Stimulated activated CD4-positive, alpha-beta T cell treated with anti-CD3 and anti-CD28 coated beads, Interleukin-12 subunit alpha, Interleukin-12 subunit beta, amount 100 ng/mL, for 24 hours (primary cell): ENCODE data around the gene TANGO2.

Source experiments
- DNase-seq, 2 experiments: peaks; one replicate each; pipeline ENCODE4 v3.0.0-alpha.2; 2020; ENCODE audit warnings: low read depth in 2 of 2

The TANGO2 gene

DNA sequence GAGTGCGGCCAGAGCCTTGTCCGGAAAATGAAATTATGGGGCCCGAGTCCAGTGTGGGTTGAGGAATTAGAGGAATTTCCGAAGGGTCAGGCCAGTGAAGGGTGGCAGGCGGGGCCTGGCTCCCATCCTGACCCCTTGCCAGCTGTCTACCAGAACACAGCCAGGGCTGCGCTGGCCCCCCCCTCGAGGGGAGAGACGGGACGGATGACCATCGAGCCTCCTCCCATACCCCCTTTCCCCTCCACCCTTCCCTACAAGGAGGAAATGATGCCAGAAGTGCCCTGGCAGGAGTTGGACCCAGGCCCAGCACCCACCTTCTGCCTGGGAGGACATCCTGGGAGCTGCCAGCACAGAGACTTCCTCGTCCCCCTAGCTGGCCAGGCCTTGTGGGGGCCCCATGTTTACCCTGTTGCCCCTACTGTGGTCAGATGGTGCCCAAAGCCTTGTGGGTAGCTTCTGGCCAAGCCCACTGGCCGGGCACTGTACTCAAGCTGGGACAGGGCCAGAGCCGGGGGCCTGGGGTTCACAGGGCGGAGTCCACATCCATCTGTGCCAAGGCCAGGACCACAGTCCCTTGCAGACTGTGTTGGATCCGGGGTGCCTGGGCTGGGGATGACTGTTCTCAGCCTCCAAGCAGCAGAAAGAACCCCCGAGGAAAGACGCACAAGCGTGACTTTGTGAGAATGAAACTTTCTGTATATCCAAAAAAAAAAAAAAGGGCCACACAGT is 25.1 kb upstream of the TANGO2 start:
- no peak for DNase-seq

GRCh38 chr22:19996694-19997384 is 24.1 kb upstream of the TANGO2 start:
- no peak for DNase-seq

- DNase-seq = no peak
Observed at GRCh38 chr22:19997561-19998231, 23.2 kb upstream of the TANGO2 start.

DNA sequence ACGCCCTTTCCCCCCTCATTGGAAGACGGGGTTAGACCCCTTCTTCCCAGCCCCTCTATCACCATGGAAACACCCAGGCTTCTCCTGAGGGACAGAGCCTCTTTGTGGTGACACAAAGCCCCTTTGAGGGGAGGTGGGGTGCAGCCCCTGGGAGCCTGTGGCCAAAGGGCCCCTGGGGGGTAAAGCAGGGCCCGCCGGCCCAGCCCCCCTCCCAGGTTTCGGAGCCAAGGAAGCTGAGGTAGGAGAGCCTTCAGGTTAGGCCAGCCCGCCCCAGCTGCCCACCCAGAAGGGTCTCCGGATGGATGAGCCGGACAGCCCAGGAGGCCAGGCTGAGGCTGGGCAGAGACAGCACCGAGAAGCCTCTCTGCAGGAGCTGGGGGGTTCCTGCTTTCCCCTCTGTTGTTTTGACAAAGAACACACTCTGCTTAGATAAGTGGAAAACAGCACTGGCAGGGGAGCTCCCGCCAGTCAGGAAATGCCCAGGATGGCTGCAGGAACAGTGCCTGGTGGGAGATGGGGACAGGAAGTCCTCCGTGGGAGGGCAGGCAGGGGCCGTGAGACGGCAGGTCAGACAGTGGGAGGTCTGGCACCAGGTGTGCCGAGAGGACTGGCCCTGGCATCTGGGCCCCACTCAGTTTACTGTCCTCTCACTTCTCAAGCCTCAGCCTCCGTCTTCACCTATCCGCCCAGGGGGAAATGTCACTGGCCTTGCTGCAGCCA is 22.5 kb upstream of the TANGO2 start:
- DNase-seq = no peak

DNA sequence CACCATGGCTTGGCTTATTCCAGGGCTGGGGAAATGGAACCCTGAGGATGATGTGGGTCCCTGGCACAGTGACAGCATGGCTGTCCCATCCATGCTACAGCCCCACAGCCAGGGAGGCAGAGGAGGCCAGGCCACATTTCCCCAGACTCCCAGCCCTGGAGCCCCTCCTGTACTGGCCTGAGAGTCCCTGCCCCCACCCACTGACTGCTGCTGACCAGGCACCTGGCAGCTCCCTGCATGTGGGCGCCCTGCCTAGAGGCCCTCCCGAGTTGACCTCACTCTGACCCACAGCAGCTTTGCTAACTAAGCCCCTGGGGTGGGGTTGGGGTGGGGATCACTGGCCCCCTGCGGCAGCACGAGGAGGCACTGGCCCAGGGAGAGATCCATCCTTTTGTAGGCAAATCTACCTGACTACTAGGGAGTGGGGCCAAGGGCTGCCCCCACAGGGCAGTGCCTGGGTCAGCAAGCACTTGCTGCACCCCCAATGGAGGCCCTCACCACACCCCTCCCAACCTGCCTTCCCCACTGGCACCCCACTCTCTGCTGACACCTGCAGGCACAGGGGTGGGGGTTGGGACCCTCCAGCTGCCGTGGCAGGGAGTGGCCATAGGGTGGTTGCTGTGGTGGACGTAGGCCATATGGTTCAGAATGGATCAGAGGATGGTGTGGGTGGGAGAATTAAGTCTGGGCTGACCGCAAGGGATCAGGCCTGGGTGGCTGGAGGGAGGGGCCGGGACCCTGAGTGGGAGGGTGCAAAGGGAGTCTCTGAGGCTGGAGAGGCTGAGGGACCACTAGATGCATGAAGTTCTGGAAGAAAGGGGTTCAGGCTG is 21.7 kb upstream of the TANGO2 start:
- no peak for DNase-seq

DNA sequence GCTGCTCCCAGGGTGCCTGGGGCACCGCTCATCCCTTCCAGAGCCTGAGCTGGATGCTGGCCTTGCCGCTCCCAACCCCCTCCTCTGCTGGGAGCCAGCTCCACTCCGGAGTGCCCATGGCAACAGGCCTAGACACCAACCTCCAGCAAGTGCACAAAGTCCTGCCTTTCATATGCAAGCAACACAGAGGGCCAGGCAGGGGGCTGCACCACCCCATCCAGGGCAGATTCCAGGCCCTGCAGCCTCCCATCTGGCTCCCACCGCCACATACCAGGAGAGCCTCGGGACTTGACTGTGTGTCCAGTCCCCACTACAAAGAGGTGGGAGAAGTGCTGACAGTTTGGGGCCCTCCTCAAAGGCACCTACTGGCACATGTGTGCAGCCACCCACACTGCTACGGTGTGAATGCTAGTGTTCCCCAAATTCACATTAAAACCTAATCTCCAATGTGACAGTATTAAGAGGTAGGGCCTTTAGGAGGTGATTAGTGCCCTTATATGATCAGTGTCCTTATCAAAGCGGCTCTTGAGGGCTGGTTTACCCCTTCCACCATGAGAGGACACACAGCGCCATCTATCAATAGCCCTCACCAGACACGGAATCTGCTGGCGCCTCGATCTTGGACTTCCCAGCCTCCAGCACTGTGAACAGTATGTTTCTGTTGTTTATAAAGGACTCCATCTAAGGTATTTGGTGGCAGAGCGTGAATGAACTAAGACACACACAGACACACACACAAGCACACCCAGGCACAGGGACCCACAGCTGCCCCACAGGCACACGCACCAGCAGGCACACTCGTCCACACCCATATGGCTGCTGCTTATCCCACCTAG is 20.4 kb upstream of the TANGO2 start:
- DNase-seq = no peak

- DNase-seq = no peak
Observed at GRCh38 chr22:20001082-20001638, 19.8 kb upstream of the TANGO2 start.

DNA sequence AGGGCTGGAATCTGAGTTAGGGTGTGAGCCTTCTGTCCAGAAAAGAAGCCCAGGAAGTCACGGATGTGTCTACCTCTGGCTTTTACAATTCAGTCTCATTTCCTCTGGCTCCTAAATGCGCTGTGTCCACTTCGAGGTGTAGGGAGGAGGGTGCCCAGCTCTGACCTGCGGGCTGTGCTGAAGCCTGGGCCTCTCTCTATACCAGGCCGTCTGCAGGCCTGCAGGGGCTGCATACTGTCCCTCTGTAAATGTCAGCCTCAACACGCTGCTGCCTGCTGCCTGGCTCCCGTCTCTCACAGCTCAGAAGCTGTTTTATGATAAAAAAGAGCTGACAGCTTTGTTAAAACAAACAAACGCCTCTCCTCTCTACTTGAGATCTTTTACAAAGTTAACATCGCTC is 18.8 kb upstream of the TANGO2 start:
- no peak for DNase-seq

- no peak for DNase-seq
Observed at GRCh38 chr22:20002636-20003035, 18.3 kb upstream of the TANGO2 start.

- no peak for DNase-seq
Observed at GRCh38 chr22:20003304-20003703, 17.6 kb upstream of the TANGO2 start.

DNA sequence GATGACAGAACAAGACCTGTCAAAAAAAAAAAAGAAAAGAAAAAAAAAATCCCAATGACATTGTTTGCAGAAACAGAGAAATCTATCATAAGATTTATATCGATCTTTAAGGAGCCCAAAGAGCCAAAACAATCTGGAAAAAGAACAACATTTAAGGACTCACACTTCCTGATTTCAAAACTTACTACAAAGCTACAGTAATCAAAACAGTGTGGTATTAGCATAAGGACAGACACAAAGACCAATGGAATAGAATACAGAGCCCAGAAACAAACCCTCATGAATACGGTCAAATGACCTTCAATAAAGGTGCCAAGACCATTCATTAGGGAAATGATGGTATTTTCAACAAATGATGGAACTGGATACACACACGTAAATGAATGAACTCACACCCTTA is 16.4 kb upstream of the TANGO2 start:
- no peak for DNase-seq

GRCh38 chr22:20008221-20008995 is 12.5 kb upstream of the TANGO2 start:
- DNase-seq = no peak

GRCh38 chr22:20009018-20009491 is 11.9 kb upstream of the TANGO2 start:
- DNase-seq = no peak

DNA sequence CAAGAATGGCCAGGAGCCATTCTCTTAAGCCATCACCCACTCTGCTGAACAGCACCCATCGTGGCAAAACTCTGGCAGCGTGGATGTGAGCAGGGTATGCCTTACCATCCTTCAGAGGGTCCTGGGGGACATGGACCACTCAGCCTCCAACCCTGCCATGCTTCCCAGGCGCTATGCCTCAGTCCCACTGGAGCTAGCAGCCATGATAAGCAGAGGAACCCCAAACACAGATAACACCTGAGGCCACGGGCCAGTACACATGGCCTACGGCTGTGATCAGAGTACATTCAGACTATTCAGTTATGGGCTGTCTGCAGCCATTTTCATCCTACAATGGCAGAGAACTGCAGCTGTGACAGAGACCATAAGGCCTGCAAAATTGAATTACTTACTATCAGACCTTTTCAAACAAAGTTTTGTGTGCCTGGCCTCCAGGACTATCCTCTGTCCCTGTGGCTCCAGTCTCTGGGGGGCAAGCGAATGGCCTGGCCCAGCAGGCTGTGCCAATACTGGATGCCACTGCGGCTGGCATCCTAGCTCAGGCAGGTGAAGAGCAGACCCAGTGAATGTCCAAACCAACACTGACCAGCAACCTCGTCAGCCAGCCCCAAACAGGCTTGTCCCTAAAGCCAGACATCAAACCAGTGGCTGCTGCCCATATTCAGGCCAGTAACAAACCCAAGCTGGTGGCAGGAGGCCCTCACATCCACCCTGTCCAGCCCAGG is 11.2 kb upstream of the TANGO2 start:
- DNase-seq = no peak

- DNase-seq = no peak
Observed at GRCh38 chr22:20010307-20011122, 10.4 kb upstream of the TANGO2 start.

DNA sequence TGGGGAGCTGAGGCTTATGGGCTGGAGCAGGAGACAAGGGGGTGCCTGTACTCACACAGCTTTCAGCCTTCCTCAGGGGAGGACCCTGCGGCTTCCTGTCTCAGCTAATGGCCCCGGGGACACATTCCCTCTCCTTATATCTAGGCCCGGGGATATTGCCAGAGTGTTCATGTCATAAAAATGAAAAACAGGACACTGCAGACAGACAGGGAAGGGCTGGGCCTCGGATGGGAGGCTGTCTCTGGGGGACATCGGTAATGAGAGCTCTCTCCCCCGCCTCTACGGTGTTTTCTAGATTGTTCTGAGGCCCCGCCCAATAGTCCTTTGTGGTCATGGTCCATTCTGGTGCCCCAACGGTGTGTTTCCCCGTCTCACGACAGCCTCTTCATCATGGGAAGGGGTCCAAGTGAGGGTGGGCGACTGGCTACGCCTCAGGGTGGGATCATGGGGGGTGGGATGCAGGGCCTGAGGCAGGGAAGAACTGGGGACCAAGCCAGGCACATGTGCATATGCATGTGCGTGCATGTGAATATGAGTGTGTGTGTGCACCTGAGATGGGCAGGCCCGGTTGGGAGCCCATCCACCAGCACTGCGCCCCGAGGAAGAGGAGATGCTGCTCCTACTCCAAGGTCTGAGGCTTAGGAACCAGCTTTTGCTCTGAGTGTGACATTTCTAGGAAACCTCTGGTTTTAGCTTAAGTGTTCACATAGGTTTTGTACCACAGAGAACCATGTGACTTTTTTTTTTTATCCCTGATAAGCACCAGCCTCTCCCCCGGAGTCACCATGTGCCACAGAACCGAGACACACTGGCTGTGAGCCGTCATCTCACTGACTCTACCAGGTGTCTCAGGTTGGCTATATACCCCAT is 9.6 kb upstream of the TANGO2 start:
- DNase-seq = no peak
